Measurements from ENCODE around the gene PRKAB2. TPM values are rescaled to one million over a fixed set of nuclear protein-coding genes. Genes with fewer than 3 reads are reported as not detected.

PRKAB2 gene
- total and polyA plus RNA-seq, 2 experiments from 2014 or later, result 24.7 to 29.3 TPM

DNA sequence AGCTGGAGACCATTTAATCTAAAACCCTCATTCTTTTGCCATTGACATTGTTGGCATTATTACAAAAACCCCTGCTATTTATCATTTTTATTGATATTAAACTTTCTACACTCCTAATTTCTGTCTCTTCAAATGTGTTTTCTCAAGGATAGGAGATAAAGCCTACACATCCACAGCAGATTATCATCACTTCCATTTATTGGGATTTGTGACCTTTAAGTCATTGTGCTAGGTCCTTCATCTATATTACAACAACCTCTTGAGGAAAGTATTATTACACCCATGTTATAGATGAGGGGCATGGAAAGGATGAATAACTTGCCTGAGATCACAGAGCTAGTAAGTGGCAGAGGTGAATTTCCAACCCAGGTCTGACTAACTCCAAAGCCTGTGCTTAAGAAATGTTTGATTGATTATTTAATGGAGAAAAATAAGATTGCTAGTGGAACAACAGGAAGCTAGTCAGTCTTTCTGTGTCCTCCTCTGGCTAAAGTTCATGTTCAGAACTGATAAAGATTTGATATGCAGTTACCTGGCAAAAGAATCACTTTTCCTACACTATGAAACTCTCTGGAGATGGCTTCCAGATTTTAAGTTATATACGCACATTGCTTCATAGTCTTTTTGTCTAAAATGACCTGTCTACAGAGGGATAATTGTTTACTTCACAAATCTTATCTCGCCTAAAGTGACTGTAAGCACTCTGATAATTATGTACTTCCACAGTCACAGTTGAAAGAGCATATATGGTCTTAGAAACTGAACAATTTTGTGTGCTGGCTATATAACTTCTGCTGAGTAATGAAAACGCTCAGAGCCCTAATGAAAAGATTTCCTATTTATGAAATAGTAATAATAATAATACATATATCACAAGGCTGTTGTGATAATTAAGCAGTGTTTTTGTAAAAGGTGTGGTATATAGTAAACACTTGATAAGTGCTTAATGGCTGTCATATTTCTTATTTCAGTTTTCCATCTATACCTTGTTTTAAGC lies 37.9 kb upstream of the PRKAB2 start:
- no peaks in the 10 kb centered on the region for H3K27me3 ChIP-seq
- no peak overlapping the region for H3K4me3 ChIP-seq
- peaks cover 11% of the 10 kb centered on the region for H3K4me1 ChIP-seq (ENCODE audit: low read depth)

DNA sequence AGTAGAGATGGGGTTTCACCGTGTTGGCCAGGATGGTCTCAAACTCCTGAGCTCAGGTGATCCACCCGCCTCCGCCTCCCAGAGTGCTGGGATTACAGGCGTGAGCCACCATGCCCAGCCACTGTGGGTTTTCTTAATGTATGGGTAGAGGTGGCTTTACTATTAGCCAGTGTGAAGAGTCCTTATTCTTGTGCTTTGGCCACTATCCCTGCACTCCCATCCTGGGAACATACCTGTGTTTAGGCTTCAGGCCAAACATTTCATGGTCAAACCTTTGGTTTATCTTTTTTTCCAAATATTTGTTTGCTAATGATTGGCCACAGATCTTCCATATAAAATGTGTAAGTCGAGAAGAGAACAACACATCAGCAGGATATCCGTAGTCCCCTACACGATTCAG lies 36.3 kb upstream of the PRKAB2 start:
- no peaks in the 10 kb centered on the region for H3K27me3 ChIP-seq
- TF ChIP-seq, protein P1, sequence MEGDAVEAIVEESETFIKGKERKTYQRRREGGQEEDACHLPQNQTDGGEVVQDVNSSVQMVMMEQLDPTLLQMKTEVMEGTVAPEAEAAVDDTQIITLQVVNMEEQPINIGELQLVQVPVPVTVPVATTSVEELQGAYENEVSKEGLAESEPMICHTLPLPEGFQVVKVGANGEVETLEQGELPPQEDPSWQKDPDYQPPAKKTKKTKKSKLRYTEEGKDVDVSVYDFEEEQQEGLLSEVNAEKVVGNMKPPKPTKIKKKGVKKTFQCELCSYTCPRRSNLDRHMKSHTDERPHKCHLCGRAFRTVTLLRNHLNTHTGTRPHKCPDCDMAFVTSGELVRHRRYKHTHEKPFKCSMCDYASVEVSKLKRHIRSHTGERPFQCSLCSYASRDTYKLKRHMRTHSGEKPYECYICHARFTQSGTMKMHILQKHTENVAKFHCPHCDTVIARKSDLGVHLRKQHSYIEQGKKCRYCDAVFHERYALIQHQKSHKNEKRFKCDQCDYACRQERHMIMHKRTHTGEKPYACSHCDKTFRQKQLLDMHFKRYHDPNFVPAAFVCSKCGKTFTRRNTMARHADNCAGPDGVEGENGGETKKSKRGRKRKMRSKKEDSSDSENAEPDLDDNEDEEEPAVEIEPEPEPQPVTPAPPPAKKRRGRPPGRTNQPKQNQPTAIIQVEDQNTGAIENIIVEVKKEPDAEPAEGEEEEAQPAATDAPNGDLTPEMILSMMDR (IDR thresholded peaks at IDR 0.05; ENCODE audit: low read depth, low read length), result no peak
- no peak for DNase-seq (ENCODE audit: low read depth in 1 of 2, low spot score in 1 of 2)
- no peak overlapping the region for H3K4me3 ChIP-seq
- H3K36me3 ChIP-seq, result no peaks in the 10 kb centered on the region
- H3K9me3 ChIP-seq (ENCODE audit: low read depth), result no peaks in the 10 kb centered on the region
- H3K27ac ChIP-seq, result no peak overlapping the region
- peaks cover 7% of the 10 kb centered on the region for H3K4me1 ChIP-seq (ENCODE audit: low read depth)

More for the DNA sequence above, 37.9 kb upstream of the PRKAB2 start:
- TF ChIP-seq, protein P1 (IDR thresholded peaks at IDR 0.05; ENCODE audit: low read depth, low read length), result no peak
- H3K9me3 ChIP-seq (ENCODE audit: low read depth), result no peaks in the 10 kb centered on the region
- H3K36me3 ChIP-seq, result no peaks in the 10 kb centered on the region
- no peak overlapping the region for H3K27ac ChIP-seq
- no peak for DNase-seq (ENCODE audit: low read depth in 1 of 2, low spot score in 1 of 2)

DNA sequence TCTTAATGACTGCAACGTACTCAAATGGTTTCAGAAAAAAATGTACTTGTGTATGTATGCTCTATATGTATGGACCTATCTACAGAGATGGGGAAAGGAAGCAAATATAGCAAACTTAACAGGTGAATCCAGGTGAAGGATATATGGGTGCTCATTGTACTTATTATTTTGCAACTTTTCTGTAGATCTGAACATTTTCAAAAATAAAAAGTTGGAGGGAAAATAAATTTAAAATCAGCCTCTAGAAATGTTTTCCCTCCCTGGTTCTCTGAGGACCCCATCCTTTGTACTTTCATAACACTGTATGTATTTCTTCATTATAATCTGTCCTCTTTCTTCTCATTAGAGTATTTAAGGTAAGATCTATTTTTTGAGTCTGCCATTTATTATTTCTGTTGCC lies 34.9 kb upstream of the PRKAB2 start:
- Histone ChIP-seq H3K4me3 (no peak overlapping the region), H3K36me3 (no peaks in the 10 kb centered on the region), H3K27ac (no peak overlapping the region), H3K4me1 (ENCODE audit: low read depth) (peaks cover 7% of the 10 kb centered on the region), H3K9me3 (ENCODE audit: low read depth) (no peaks in the 10 kb centered on the region), H3K27me3 (no peaks in the 10 kb centered on the region)
- TF ChIP-seq, protein P1 (IDR thresholded peaks at IDR 0.05; ENCODE audit: low read depth, low read length), result no peak
- DNase-seq (ENCODE audit: low read depth in 1 of 2, low spot score in 1 of 2), result no peak

DNA sequence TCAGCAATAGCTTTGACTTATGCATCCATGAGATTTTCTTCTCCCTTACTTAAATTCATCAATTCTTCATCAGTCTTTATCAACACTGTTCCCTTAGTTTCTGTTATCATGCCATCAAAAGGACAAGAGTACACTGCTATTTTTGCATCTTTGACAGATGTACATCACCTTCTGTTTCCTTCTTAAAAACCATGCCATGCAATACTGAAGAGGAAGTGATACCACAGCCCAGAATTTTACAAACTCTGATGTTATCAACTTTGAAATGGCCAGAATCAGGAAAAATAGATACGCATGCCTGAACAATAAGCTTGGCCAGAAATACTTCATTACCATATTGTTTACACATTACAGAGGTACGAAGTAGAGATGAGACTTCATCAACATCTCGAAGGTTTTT lies 31.8 kb upstream of the PRKAB2 start:
- no peaks in the 10 kb centered on the region for H3K27me3 ChIP-seq
- H3K27ac ChIP-seq, result no peak overlapping the region
- H3K36me3 ChIP-seq, result no peaks in the 10 kb centered on the region
- TF ChIP-seq, protein P1 (IDR thresholded peaks at IDR 0.05; ENCODE audit: low read depth, low read length), result no peak
- H3K4me3 ChIP-seq, result no peak overlapping the region
- H3K4me1 ChIP-seq (ENCODE audit: low read depth), result no peaks in the 10 kb centered on the region
- no peaks in the 10 kb centered on the region for H3K9me3 ChIP-seq (ENCODE audit: low read depth)
- DNase-seq (ENCODE audit: low read depth in 1 of 2, low spot score in 1 of 2), result no peak

DNA sequence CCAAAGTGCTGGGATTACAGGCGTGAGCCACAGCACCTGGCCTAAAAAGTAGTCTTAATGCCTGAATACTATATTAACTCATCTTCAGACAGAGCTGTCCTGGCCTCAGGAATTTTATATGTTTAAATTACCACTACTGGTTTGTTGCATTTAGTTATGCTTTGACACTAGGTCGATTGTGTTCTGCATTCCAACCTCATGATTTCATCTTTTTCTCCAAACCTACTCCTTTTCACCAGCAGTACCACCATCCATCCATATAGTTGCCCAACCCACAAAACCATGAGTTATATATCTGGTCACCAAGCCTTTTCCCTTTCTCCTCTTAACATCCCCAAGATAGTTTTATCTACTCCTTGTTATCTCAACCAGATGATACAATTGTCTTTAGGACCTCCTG lies 30.3 kb upstream of the PRKAB2 start:
- no peak overlapping the region for H3K27ac ChIP-seq
- H3K9me3 ChIP-seq (ENCODE audit: low read depth), result no peaks in the 10 kb centered on the region
- no peaks in the 10 kb centered on the region for H3K36me3 ChIP-seq
- DNase-seq (ENCODE audit: low read depth in 1 of 2, low spot score in 1 of 2), result no peak
- no peaks in the 10 kb centered on the region for H3K4me1 ChIP-seq (ENCODE audit: low read depth)
- H3K27me3 ChIP-seq, result no peaks in the 10 kb centered on the region
- no peak overlapping the region for H3K4me3 ChIP-seq
- TF ChIP-seq, protein P1 (IDR thresholded peaks at IDR 0.05; ENCODE audit: low read depth, low read length), result no peak
